GM19463 (cell line): ENCODE data around the gene SEC24D.

Experiments
- ATAC-seq: cut with Tn5 transposase; IDR thresholded peaks from one replicate; pipeline ENCODE4 v1.9.1; 2021; ENCODE audit warnings: mild to moderate bottlenecking, moderate library complexity; ENCODE audit not compliant: unreplicated experiment

Gene SEC24D

GRCh38 chr4:118755438-118756226 lies 80.3 kb downstream of the SEC24D start:
- no peak for ATAC-seq

DNA sequence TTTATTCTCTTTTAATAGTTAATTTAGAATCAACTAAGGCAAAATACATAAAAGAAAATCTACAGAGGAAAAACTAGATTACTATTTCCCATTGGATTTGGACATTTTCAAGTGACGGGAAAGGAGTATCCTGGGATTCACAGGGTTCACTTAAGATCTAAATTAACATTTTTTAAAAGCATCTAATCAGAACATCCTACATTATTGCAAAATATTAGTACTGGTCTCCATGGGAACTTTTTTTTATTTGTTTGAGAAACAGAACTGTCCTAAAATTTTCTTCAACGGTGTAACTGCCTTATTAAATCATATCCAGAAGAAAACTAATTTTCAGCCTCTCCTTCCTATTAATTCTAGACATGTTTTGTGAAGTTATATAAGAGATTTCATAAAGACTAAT lies 81.0 kb downstream of the SEC24D start:
- no peak for ATAC-seq

DNA sequence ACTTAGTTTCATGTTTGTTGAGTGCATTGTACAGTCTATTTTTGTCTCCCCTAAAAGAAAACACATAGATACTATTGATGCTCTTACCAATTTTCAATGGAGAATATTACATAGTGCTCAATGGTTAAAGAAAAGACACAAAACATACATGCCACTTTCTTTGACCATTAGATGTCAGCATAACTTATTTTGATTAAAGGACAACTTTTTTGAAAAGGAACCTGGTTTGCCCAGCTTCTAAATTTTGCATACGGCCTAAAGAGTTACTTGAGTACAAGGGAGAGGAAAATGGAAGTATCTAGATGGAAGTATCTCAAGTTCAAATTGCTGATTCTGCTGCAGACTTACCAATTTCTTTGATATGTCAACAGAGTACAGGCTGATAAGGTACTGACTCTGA lies 82.2 kb downstream of the SEC24D start:
- no peak for ATAC-seq

DNA sequence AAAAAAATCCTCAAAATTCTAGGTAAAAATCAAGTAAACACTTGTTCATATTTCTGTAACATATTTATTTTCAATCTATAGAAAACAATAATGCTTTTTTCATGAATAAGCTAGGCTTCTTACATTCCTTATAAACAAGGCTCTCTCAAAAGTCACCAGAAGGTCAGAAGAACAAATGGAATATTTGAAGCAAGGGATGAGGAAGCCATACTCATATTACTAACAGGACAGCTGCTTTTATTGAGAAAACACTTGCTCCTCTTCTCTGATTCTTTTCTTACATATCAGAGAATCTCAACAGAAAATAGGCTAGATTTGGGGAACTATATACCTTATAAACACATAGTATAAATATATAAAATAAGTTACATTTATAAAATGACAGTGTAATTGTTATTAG lies 82.8 kb downstream of the SEC24D start:
- ATAC-seq = no peak

GRCh38 chr4:118752551-118752950 lies 83.4 kb downstream of the SEC24D start:
- no peak for ATAC-seq

GRCh38 chr4:118751629-118752323 lies 84.2 kb downstream of the SEC24D start:
- no peak for ATAC-seq

GRCh38 chr4:118749347-118749988 lies 86.5 kb downstream of the SEC24D start:
- ATAC-seq = no peak

- ATAC-seq = no peak
Observed at GRCh38 chr4:118746251-118746919, 89.5 kb downstream of the SEC24D start.

DNA sequence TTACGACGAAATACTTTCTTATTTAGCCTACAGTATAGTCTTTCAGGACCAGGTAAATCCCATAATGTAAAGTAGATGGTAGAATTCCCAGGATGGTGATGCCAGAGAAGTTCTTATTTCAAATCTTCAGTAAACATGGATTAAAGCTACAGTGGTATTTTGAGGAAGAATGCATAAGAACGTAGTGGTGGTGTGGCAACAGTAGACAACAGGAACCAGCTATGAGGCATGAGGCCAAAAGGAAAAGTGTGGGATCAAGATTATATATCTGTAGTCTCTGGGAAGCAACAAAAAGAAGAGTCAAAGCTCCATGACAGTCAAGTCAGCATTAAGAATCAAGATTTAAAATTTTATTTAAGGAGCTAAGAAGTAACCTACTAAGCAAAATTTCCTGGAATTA lies 90.6 kb downstream of the SEC24D start:
- no peak for ATAC-seq

- no peak for ATAC-seq
Observed at GRCh38 chr4:118743867-118744266, 92.1 kb downstream of the SEC24D start.

GRCh38 chr4:118742050-118742449 lies 93.9 kb downstream of the SEC24D start:
- ATAC-seq = no peak

GRCh38 chr4:118741301-118741855 lies 94.5 kb downstream of the SEC24D start:
- ATAC-seq = no peak

GRCh38 chr4:118740869-118741268 lies 95.1 kb downstream of the SEC24D start:
- no peak for ATAC-seq

DNA sequence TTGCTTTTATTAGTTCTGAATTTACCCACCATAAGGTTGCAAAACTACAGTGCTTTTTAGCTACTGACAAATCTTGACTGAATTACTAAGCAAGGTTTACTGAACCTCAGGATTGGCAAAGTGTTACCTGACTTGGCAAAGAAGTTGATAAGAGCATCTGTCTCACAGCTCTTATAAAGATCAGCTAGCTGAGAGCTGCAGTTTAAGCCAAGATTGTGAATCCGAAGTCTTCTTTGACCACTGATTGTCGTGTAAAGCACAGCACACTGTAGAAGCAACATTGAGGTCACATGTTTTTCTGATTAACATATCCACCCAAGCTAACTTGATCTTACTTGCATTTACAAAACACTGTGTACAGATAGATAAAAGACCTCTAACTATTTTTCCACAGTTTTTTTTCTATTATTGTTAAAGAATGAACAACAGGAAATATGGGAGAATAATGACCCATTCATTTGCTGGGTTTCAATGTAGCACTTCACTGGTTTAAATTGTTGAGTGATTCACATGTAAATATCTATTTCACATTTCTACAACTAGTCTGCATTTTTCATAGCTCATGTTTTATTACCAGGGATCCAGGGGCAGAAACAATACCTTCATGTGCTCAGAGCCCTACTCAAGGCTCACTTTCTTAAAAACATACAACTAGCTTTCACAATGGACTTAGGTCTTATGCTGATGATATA lies 96.8 kb downstream of the SEC24D start:
- ATAC-seq = no peak

- ATAC-seq = no peak
Observed at GRCh38 chr4:118738090-118738489, 97.8 kb downstream of the SEC24D start.

DNA sequence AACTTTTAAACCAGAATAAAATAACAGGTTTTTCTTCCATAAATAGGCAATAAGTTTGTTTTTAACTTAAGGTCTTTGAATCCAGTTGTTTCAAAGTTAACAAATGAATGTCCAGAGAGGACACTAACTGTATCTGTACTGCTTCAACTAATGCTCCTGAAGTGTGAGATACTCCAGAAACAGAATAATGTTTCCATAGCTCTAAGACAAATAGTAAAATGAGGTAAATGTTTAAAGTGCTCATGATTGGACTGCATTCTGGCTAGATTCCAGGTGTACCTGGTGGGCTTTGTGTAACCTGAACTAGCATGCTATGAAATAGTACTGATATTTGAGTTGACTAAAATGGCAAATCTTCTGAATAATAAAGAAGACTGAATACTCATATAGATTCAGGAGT lies 99.0 kb downstream of the SEC24D start:
- ATAC-seq = no peak

DNA sequence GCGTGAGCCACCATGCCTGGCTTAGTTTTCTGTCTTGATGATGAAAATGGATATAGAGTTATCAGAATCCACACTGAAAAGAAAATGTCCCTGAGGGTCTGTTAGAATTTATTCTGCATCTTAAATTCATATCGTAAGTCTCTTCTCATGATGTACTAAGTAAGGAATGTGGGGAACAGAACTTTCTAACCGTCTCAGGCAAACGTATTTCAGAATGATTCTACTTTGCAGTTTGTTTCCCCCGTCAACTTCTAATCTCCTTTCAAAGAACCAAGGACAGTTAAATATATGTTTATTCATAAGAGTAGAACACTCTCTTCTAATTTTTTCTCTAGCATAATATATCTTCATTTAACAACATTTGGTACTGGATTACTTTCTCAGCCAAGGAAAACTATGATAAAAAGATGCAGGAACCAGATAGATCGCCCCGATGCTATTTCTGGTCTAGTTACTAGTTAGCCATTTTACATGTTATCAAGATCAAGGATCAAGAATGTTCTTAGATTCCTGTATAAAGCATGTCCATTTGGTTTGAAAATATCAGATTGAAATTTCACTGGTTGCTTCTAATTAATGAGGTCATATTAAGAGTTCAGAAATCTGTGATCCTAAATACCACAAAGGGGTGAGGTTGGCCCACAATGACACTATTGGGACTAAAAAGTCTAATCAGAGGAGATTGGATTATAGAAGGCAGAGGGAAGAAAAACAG lies 101.3 kb downstream of the SEC24D start:
- ATAC-seq = no peak

- ATAC-seq = no peak
Observed at GRCh38 chr4:118732591-118733330, 103.2 kb downstream of the SEC24D start.

- ATAC-seq = no peak
Observed at GRCh38 chr4:118730683-118731082, 105.2 kb downstream of the SEC24D start.
